ENCODE results near the gene CSNK1G1.

GRCh38 chr15:64236156-64236894, 119.6 kb downstream of the CSNK1G1 start:
- TF ChIP-seq GATA3 (IDR thresholded peaks at IDR 0.05; ENCODE audit: low read depth, low read length) (no peak), GATA2 (IDR thresholded peaks at IDR 0.05; ENCODE audit: low read depth, low read length) (no peak)

All from SH-SY5Y (cell line).